GM12873 (cell line): ENCODE results near the gene PLEKHA4.

Experiments used
- CTCF ChIP-seq: IDR thresholded peaks from 2 replicates; pipeline ENCODE4 v1.5.1; 2012; ENCODE audit warnings: low read depth, mild to moderate bottlenecking, moderate library complexity, low read length, control low read depth; ENCODE audit not compliant: insufficient read depth; ENCODE audit errors: missing control alignments

Gene PLEKHA4

GRCh38 chr19:48906324-48906723 is 37.9 kb upstream of the PLEKHA4 start:
- no peak for TF ChIP-seq CTCF

- no peak for TF ChIP-seq CTCF
Measured at GRCh38 chr19:48905664-48906063, 37.2 kb upstream of the PLEKHA4 start.

GRCh38 chr19:48900477-48901406 is 32.3 kb upstream of the PLEKHA4 start:
- TF ChIP-seq CTCF = no peak

- TF ChIP-seq CTCF = peak; percentile 1
Measured at GRCh38 chr19:48899781-48900476, 31.5 kb upstream of the PLEKHA4 start, which contains the start of gene NUCB1. TSS of gene NUCB1 (plus strand) at chr19:48900312. CDS start at chr19:48900797, 485 bp downstream.

GRCh38 chr19:48897181-48897580 is 28.8 kb upstream of the PLEKHA4 start:
- no peak for TF ChIP-seq CTCF

- TF ChIP-seq CTCF = no peak
Measured at GRCh38 chr19:48896191-48896720, 27.8 kb upstream of the PLEKHA4 start.

GRCh38 chr19:48895226-48895625 is 26.8 kb upstream of the PLEKHA4 start:
- no peak for TF ChIP-seq CTCF
